Stimulated activated CD4-positive, alpha-beta T cell treated with anti-CD3 and anti-CD28 coated beads, TNF-alpha, amount 100 ng/mL, for 24 hours (primary cell): ENCODE results near the gene DFFB.

Source experiments
- DNase-seq, 3 experiments: peaks; one replicate each; pipeline ENCODE4 v3.0.0-alpha.2; 2020; ENCODE audit warnings: low read depth in 3 of 3

Gene DFFB

GRCh38 chr1:3831689-3832088, 25.6 kb upstream of the DFFB start:
- no peak for DNase-seq

GRCh38 chr1:3834701-3835100, 22.6 kb upstream of the DFFB start:
- no peak for DNase-seq

- no peak for DNase-seq
Observed at GRCh38 chr1:3836421-3836820, 20.9 kb upstream of the DFFB start.

GRCh38 chr1:3837200-3837599, 20.1 kb upstream of the DFFB start:
- DNase-seq = no peak

GRCh38 chr1:3837685-3838084, 19.6 kb upstream of the DFFB start:
- no peak for DNase-seq

- no peak for DNase-seq
Observed at GRCh38 chr1:3838788-3839187, 18.5 kb upstream of the DFFB start.

- DNase-seq = no peak
Observed at GRCh38 chr1:3841491-3841890, 15.8 kb upstream of the DFFB start.

- DNase-seq = no peak
Observed at GRCh38 chr1:3842912-3843311, 14.4 kb upstream of the DFFB start.

- DNase-seq = no peak
Observed at GRCh38 chr1:3846541-3846940, 10.7 kb upstream of the DFFB start.

GRCh38 chr1:3847081-3847480, 10.2 kb upstream of the DFFB start:
- DNase-seq = no peak

- no peak for DNase-seq
Observed at GRCh38 chr1:3850857-3851256, 6.4 kb upstream of the DFFB start.

- no peak for DNase-seq
Observed at GRCh38 chr1:3851292-3851691, 6.0 kb upstream of the DFFB start.

GRCh38 chr1:3852091-3852490, 5.2 kb upstream of the DFFB start:
- DNase-seq = no peak

- no peak for DNase-seq
Observed at GRCh38 chr1:3852711-3853485, 4.4 kb upstream of the DFFB start.

GRCh38 chr1:3857791-3858129, 484 bp downstream of the DFFB start:
- no peak for DNase-seq

- DNase-seq = no peak
Observed at GRCh38 chr1:3858231-3858981, 1.1 kb downstream of the DFFB start.

GRCh38 chr1:3863231-3863935, 6.1 kb downstream of the DFFB start:
- no peak for DNase-seq

GRCh38 chr1:3864884-3865283, 7.6 kb downstream of the DFFB start:
- no peak for DNase-seq

GRCh38 chr1:3865606-3866160, 8.4 kb downstream of the DFFB start:
- no peak for DNase-seq

- DNase-seq = no peak
Observed at GRCh38 chr1:3868464-3869006, 11.3 kb downstream of the DFFB start.

- DNase-seq = no peak
Observed at GRCh38 chr1:3869751-3870301, 12.6 kb downstream of the DFFB start.

- DNase-seq = no peak
Observed at GRCh38 chr1:3871451-3871805, 14.2 kb downstream of the DFFB start.
